Sciatic nerve (tissue), 2 donors: Measurements from ENCODE around the gene DOCK2. TPM values are rescaled to one million over a fixed set of nuclear protein-coding genes. Genes with fewer than 3 reads are reported as not detected.

Experiments
- ATAC-seq: fragments of 200-7000 bp; cut with Tn5 transposase; one replicate; pipeline ENCODE4 v1.9.1; 2020; ENCODE audit warnings: mild to moderate bottlenecking, moderate library complexity
- DNase-seq: peaks from one replicate; pipeline ENCODE4 v3.0.0-alpha.2; 2020; ENCODE audit warnings: low spot score
- intact Hi-C: fragments of 100-400 bp; cut with DNase I; formaldehyde crosslinking; loops from one replicate; pipeline ENCODE4 v1.14.2; 2022
- total RNA-seq: library from RNA; stranded (reverse); fragmentation: NEBNext Ultra II Directional; extraction: Animal tissue kit (Norgen Biotek cat#: 25700); gene quantifications from one replicate; pipeline ENCODE4 v1.2.1, GENCODE V29; 2021
- donor health status: DM: no; HTN: no; CAD: no.
- donor health status: DM: no; HTN: no; CAD: no.

DOCK2 gene
- total RNA-seq, 1 donor from 2014 or later = 32.9 TPM

GRCh38 chr5:169897481-169897880 is 260.4 kb downstream of the DOCK2 start:
- ATAC-seq (no peak), DNase-seq (no peak)
- intact Hi-C loops = no loop called here

DNA sequence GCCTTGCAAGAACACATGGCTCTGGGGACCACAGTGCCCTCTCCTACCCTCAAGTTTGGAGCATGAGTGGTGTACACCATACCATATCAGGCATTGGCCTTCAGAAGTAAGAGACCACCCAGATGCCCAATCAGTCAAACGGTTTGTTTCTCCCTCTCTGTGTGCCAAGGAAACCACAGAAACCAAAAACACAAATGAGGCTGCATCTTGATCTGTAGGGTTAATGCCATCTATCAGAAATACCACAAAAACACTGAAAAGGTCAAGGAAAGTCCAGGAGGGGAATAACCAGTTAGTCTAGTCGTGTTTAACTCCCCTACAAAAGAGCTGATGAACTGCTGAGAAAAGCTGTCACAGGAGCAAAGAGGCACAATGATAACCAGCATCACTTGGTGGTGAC is 264.8 kb downstream of the DOCK2 start:
- no peak for DNase-seq
- intact Hi-C loops = no loop called here
- no peak for ATAC-seq

DNA sequence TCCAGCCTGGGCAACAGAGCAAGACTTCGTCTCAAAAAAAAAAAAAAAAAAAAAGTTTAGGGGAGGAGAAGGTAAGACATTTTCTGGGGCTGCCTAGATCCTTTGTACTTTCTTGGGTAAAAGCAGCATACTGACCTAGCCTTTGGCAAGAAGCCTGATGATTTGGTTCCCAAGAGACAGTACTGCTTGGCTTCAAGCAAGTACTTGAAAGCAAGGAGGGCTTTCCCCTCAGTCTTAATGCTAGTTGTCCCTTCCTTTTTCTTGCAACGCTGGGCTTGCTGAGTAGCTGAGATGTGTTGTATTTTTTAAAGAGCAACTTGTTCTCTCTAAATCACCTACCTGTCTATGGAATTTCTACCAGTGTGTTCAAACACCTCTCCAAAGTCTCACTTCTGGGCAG is 267.0 kb downstream of the DOCK2 start:
- no peak for DNase-seq
- no peak for ATAC-seq
- intact Hi-C loops = no loop called here

- intact Hi-C loops = no loop called here
- ATAC-seq = no peak
- no peak for DNase-seq
These were observed 267.4 kb downstream of the DOCK2 start for GRCh38 chr5:169904508-169904907.

GRCh38 chr5:169905017-169905416 is 267.9 kb downstream of the DOCK2 start:
- no peak for DNase-seq
- intact Hi-C loops = no loop called here
- no peak for ATAC-seq

DNA sequence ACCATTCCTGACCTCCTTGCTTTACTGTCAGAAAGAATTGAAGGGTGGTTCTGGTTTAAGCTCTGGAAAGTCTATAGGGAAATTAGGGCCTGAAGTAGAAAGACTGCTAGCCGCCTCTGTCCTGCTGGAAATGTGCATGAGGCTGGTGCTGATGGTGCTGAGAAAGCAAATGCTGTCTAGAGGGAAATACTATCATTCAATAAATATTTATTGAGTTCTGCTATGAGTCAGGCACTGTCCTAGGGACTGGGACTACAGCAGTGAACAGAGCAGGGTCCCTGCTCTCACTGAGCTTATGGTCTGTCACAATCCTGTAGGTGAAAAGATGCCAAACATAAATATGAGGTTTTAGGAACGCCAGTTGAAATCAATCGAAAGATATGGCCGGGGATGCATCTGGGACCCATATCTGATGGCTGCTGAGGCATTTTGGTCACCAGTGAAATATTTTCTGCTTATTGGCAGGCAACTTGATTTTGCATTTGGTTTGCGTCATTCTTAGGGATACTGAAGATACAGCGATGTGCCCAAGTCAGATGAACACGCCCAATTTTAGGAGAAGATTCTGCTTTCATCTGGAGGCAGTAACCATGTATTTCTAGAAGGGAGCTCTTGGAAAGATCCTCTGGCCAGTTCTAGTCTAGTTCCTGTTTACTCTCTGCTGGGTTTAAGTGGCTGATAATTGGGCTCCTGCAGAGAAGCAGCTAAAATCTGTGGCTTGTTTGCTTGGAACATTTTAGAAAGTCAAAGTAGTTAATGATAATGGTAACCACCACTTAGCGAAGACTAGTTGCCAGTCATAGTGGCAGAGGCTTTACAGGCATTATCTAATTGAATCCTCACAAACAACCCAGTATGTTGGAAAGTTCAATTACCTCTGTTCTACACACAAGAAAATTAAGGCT is 269.9 kb downstream of the DOCK2 start:
- ATAC-seq (no peak), DNase-seq (no peak)
- intact Hi-C loops = no loop called here

DNA sequence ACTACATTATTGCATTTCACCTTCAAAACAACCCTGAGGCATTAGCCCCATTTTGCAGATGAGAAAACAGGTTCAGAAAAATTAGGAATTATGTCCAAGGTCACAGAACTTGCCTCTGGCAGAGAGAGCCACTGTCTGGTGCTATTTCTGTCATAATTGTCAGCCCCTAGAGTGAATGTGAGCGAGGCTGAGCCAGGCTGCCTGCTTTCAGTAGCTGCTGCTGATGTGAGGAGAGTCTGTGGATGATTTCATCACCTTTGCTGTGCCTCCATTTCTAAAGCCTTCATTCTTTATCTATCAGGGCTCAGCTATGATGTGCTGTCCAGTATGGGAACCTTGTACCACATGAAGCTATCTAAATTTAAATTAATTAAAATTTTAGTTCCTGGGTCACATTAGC is 271.8 kb downstream of the DOCK2 start:
- DNase-seq (no peak), ATAC-seq (no peak)
- intact Hi-C loops = no loop called here

DNA sequence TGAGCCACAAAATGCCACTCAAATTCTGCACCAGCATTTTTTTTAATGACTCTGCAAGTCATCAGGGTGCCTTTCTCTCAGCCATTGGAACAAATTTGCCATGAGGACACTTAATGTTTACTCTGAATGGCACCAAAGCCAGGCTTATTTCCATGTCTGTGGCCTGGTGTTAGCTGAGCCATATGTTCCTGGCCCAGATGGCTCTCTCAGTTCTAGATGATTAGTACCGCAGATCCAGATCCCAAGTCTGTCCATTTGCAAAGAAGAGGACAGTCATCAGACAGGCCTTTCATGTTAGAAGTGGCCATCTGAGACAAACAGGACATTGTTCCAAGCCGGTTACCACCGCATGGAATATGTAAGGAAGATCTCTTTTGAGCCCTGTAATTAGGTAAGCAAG is 272.9 kb downstream of the DOCK2 start:
- DNase-seq = no peak

DNA sequence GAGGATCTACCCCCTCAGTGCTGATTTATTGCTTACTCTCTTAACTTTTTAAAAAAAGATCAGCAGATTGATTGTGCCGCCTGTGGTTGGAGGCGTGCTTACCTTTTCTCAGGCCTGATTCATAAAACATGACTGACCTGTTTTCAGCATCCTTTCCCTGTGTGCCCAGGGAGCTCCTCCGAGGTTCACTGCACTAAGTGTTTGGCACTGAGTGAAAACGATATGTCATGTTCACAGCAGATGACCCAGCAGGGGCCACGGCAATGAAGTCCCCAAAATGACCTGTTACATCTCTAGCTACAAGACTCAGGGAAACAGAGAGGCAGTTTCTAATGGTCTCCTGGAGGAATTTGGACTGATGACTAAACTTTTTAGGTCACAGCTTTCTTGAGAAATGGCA is 273.3 kb downstream of the DOCK2 start:
- no peak for ATAC-seq
- DNase-seq = no peak
- intact Hi-C loops = no loop called here

More for the DNA sequence above, 272.9 kb downstream of the DOCK2 start:
- no peak for ATAC-seq
- intact Hi-C loops = no loop called here

DNA sequence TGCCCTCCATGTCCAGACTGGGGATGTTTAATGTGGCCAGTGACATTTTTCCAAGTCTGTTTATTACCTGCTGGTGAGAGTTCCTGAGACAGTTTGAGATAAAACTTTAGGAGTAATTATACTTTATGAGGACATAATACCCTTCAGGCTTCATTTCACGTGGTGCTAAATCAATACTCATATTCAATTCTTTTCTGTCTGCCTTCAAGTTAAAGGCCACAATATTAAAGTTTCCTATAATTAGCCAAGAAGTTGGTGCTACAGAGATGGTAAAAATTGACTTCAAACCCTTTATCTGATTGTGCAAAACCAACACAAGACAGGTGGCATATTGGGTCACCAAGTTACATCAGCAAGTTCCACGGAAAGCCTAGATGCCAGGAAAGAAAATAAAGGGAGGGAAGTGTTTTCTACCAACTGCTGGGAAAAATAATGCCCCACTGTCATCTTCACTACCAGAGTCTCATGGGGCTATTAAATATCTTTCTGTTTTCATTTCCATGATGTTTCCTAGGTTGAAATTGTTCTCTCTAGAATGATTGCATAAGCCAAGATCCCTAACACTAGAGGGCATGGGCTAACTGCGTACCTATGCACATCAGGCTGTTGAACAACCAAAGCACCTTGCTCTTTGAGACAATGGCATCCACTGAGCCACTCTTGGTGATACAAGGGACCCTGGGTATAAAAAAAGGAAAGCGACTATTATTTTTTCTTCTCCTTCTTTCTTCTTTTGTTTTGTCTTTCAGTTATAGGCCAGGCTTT is 274.6 kb downstream of the DOCK2 start:
- intact Hi-C loops = no loop called here
- no peak for ATAC-seq

DNA sequence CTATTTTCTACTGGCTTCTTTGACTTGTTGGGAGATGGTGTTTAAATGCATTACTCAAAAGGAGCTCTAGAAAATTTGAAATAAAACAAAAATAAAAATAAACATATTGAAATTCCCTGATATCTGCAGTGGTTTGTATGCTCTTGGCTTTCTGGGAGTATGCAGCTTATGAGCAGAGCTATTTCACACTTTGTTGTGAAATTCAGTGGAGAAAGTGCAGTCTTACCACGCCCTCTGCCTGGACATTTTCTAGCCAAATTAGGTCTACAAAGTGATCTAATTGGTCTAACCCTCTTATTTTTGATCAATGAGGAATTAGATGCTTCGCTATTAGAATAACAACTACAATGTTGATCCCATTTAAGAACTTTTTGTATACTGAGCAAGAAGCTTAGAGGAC is 276.4 kb downstream of the DOCK2 start:
- no peak for ATAC-seq
- intact Hi-C loops = no loop called here

More for the DNA sequence above, 274.6 kb downstream of the DOCK2 start:
- no peak for DNase-seq

GRCh38 chr5:169914766-169915165 is 277.7 kb downstream of the DOCK2 start:
- DNase-seq (no peak), ATAC-seq (peak; percentile 62)
- intact Hi-C loops = no loop called here

More for the DNA sequence above, 276.4 kb downstream of the DOCK2 start:
- DNase-seq = no peak

- no peak for ATAC-seq
- DNase-seq = no peak
- intact Hi-C loops = no loop called here
These were observed 280.4 kb downstream of the DOCK2 start for GRCh38 chr5:169917500-169917899.

DNA sequence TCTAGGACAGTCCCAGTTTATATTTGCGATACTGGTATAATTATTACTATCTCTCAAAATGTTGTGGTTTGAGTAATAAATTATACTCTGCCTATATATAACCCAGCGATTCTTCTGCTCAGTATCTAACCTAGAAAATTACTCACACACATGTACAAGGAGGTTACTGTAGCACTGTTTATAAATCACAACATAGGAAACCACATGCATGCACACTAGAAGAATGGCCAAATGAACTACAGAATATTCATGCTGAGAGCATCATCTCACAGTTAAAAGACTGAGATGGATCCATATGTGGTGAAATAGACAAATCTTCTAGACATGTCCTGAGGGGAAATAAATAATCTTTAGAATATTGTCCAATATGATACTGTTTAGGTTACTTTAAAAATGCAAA is 281.2 kb downstream of the DOCK2 start:
- no peak for ATAC-seq
- intact Hi-C loops = no loop called here

DNA sequence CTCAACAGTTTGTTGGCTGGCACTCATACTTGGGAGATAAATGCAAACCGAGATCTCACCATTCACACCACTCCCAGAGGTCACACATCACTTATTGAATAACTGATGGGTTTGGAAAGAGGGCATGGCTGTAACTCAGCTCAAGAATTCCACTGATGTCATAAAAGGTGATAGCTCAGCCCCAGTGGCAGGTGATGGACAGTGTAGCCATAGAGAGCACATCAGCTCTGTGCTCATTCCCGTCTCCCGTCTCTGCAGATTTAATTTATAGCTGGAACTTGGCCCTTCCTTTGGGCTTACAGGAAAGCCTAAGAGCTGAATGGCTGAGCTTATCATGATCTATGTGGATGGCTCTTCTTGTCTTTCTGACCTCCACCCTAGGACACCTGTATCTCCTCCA is 283.4 kb downstream of the DOCK2 start:
- intact Hi-C loops = no loop called here
- DNase-seq (no peak), ATAC-seq (no peak)

More for the DNA sequence above, 281.2 kb downstream of the DOCK2 start:
- DNase-seq = no peak

DNA sequence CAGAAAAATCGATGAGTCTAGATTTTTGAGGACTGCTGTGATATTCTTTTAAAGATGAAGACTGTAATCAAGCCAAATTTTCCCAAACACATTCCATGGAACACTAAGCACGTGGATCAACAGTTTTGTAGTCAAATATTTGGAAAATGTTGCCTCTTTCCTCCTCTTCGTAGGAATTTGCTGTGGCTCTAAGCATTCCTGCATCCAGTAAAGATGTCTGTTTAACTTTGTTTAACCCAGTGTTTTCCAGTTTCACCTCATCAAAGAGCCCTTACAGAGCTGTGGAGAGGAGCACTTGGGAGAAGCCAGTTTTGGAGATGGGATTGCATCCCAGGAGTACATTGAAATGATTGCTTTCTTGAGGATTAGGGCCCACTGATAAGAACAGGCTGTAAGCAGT is 284.3 kb downstream of the DOCK2 start:
- DNase-seq = no peak
- intact Hi-C loops = no loop called here
- ATAC-seq = no peak

GRCh38 chr5:169921949-169922348 is 284.9 kb downstream of the DOCK2 start:
- DNase-seq (no peak), ATAC-seq (no peak)
- intact Hi-C loops = no loop called here

- intact Hi-C loops = no loop called here
- DNase-seq (no peak), ATAC-seq (no peak)
These were observed 285.4 kb downstream of the DOCK2 start for GRCh38 chr5:169922474-169922873.

DNA sequence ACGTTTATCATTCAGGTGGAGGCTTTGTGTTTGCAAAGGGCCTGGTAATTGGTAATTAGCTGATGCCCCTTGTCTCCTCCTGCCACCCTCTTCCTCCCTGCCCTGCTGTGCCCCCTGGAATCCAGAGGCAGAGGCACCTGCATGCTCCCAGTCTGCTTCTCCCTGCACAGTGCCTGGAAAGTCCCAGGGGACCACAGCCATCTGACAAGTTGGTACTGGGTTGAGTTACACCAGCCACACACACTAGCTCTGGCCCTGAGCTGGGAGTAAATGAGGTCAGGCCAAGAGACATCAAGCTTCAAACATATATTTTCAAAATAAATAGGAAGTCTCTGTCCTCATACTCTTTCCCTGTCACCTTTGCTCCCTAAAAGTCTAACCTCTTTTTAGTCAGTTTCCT is 286.9 kb downstream of the DOCK2 start:
- DNase-seq (no peak), ATAC-seq (no peak)
- intact Hi-C loops = no loop called here

DNA sequence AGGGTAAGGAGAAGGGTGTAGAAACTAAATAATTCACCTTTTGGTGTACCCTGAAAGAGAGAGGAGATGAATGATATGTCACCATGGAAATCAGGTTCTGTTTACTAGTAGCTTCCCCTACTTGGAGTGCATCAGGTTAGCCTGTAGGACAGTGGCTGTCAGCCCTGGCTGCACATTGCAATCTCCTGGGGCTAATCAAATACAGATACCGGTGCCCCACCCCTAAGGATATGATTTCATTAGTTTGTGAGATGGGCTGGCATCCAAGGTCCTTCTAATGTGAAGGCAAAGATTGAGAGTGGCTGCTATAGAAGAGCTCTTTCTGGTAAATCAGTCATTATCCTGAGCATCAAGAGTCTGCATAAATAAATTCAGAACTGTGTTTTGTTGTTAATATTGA is 296.1 kb downstream of the DOCK2 start:
- ATAC-seq (no peak), DNase-seq (no peak)
- intact Hi-C loops = no loop called here
